Testis (tissue), 3 donors: ENCODE results near the gene TNNC2. TPM values are rescaled to one million over a fixed set of nuclear protein-coding genes. Genes with fewer than 3 reads are reported as not detected.
"Not testable (repeated sequence)": the region's sequence is repeated elsewhere in the genome, so short reads cannot be mapped to it uniquely, and the experiment has no call there.

Source experiments
- DNase-seq: peaks from one replicate; pipeline ENCODE4 v3.0.0-alpha.2; 2019
- H3K27ac ChIP-seq, 2 donors: fragments of 200-600 bp; sonication (generic); one replicate each; pipeline ENCODE4 v1.5.1; 2019
- H3K27me3 ChIP-seq: fragments of 200-600 bp; sonication (generic); one replicate; pipeline ENCODE4 v1.5.1; 2019
- H3K36me3 ChIP-seq: fragments of 200-600 bp; sonication (generic); one replicate; pipeline ENCODE4 v1.5.1; 2017; ENCODE audit warnings: low read depth; ENCODE audit errors: missing control alignments
- H3K4me1 ChIP-seq: fragments of 200-600 bp; sonication (generic); one replicate; pipeline ENCODE4 v1.5.1; 2019
- H3K4me3 ChIP-seq, 2 donors: fragments of 200-600 bp; sonication (generic); one replicate each; pipeline ENCODE4 v1.5.1; 2017 to 2019
- H3K9me3 ChIP-seq: fragments of 200-600 bp; sonication (generic); one replicate; pipeline ENCODE4 v1.5.1; 2017
- POLR2A ChIP-seq: fragments of 450-650 bp; IDR thresholded peaks from one replicate; pipeline ENCODE4 v1.6.1; 2017; ENCODE audit warnings: antibody characterized with exemption, mild to moderate bottlenecking, moderate library complexity
- WGBS, 2 donors: methylation state at CpG; one replicate each; pipeline ENCODE4 v1.1.5; 2018; 5-methylcytosine and 5-hydroxymethylcytosine counted together
- intact Hi-C: fragments of 100-400 bp; cut with DNase I; formaldehyde crosslinking; loops from one replicate; pipeline ENCODE4 v1.15.1; 2023; ENCODE audit warnings: low total_unique reads
- polyA plus RNA-seq: library from polyadenylated mRNA; stranded (reverse); fragments of 350-450 nt; fragmentation: Illumina TruSeq; extraction: RNeasy Lipid Tissue Mini Kit (QIAGEN cat#74804); gene quantifications from one replicate; pipeline ENCODE4 v1.2.3, GENCODE V29; 2014; ENCODE audit warnings: low read depth, low replicate concordance; ENCODE audit not compliant: insufficient read depth
- total RNA-seq, 2 donors: library from RNA; depleted of rRNA; stranded (reverse); fragments of >200 nt; gene quantifications; one replicate each; pipeline ENCODE4 v1.2.3, GENCODE V29; 2016
- TF ChIP-seq, protein P1 (sequence below), 3 experiments: fragments of 450-650 bp in 2 of 3; fragments of 200-600 bp in 1 of 3; sonication (generic) in 1 of 3; IDR thresholded peaks; one replicate each; pipeline ENCODE4 v1.5.1; 2016 to 2019; ENCODE audit warnings: antibody characterized with exemption in 3 of 3, mild to moderate bottlenecking in 2 of 3, moderate library complexity in 1 of 3

TNNC2 gene
- total and polyA plus RNA-seq, 3 donors from 2014 or later = 4.6 to 12.1 (median 6.5) TPM

GRCh38 chr20:45801851-45802250, 25.3 kb downstream of the TNNC2 start:
- no peaks in the 10 kb centered on the region for H3K27me3 ChIP-seq
- WGBS, 2 donors = 84 to 95% methylated on average over 7 of the region's 7 CpGs
- TF ChIP-seq POLR2A = no peak
- TF ChIP-seq, protein P1, sequence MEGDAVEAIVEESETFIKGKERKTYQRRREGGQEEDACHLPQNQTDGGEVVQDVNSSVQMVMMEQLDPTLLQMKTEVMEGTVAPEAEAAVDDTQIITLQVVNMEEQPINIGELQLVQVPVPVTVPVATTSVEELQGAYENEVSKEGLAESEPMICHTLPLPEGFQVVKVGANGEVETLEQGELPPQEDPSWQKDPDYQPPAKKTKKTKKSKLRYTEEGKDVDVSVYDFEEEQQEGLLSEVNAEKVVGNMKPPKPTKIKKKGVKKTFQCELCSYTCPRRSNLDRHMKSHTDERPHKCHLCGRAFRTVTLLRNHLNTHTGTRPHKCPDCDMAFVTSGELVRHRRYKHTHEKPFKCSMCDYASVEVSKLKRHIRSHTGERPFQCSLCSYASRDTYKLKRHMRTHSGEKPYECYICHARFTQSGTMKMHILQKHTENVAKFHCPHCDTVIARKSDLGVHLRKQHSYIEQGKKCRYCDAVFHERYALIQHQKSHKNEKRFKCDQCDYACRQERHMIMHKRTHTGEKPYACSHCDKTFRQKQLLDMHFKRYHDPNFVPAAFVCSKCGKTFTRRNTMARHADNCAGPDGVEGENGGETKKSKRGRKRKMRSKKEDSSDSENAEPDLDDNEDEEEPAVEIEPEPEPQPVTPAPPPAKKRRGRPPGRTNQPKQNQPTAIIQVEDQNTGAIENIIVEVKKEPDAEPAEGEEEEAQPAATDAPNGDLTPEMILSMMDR (IDR thresholded peaks at IDR 0.05) = no peak
- no peak overlapping the region for H3K27ac ChIP-seq
- no peaks in the 10 kb centered on the region for H3K4me1 ChIP-seq
- H3K36me3 ChIP-seq = no peaks in the 10 kb centered on the region
- H3K4me3 ChIP-seq = no peak overlapping the region
- intact Hi-C loops = no loop called here
- no peaks in the 10 kb centered on the region for H3K9me3 ChIP-seq
- no peak for DNase-seq

- TF ChIP-seq, protein P1 (IDR thresholded peaks at IDR 0.05) = peak in 2 of 3 experiments; percentile 55 to 57
- TF ChIP-seq POLR2A = no peak
- DNase-seq = peak; percentile 80
- Histone ChIP-seq H3K4me3 (no peak overlapping the region), H3K36me3 (no peaks in the 10 kb centered on the region), H3K27me3 (no peaks in the 10 kb centered on the region), H3K4me1 (no peaks in the 10 kb centered on the region), H3K27ac (no peak overlapping the region), H3K9me3 (no peaks in the 10 kb centered on the region)
- intact Hi-C loops = no loop called here
- 43 to 51% methylated on average over 4 of the region's 4 CpGs for WGBS, 2 donors
Observed at GRCh38 chr20:45798935-45799642, 28.0 kb downstream of the TNNC2 start.

DNA sequence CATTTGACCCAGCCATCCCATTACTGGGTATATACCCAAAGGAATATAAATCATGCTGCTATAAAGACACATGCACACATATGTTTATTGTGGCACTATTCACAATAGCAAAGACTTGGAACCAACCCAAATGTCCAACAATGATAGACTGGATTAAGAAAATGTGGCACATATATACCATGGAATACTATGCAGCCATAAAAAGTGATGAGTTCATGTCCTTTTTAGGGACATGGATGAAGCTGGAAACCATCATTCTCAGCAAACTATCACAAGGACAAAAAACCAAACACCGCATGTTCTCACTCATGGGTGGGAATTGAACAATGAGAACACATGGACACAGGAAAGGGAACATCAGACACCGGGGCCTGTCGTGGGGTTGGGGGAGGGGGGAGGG, 29.2 kb downstream of the TNNC2 start:
- H3K4me3 ChIP-seq, H3K27me3 ChIP-seq, H3K4me1 ChIP-seq, DNase-seq, H3K9me3 ChIP-seq, H3K36me3 ChIP-seq, H3K27ac ChIP-seq, intact Hi-C loops: not testable (repeated sequence)
- 78 to 96% methylated on average over 3 of the region's 3 CpGs for WGBS, 2 donors

DNA sequence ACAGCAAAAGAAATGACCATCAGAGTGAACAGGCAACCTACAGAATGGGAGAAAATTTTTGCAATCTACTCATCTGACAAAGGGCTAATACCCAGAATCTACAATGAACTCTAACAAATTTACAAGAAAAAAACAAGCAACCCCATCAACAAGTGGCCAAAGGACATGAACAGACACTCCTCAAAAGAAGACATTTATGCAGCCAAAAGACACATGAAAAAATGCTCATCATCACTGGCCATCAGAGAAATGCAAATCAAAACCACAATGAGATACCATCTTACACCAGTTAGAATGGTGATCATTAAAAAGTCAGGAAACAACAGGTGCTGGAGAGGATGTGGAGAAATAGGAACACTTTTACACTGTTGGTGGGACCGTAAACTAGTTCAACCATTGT, 29.6 kb downstream of the TNNC2 start:
- intact Hi-C loops, H3K4me3 ChIP-seq, H3K4me1 ChIP-seq, H3K27me3 ChIP-seq, H3K27ac ChIP-seq, DNase-seq, H3K36me3 ChIP-seq, H3K9me3 ChIP-seq: not testable (repeated sequence)
- no CpG with 5 or more reads among the region's 1 CpG for WGBS, 2 donors

DNA sequence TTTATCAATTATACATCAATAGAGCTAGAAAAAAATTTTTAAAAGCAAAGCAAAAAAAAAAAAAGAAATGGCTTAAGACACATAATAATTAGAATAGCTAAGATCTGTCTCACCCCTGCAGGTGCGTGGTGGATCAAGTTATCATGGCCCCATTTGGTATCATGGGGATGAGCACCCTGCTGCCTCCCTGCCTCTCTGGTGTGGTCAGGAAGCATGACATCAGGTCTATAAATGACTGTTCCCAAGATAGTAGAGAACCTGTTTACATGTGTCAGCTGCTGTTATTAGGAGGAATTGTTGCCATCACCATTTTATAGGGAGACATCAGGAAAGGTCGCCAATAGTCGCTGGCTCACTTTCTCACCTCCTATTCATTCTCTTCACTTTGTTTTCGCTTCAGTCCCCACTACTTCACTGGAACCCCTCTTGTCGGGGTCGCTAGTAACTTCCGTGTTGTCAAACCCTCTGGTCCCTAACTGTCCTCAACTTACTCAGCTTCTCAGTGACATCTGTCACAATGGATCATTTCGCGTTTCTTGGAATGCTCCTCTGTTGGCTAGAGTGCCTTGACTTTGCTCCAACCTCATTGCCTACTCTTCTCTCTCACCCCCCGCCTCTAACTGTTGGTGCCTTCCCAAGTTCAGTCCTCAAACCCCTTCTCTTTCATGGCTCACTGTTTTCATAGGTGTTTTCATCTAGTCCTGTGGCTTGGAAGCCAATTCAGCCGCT, 30.6 kb downstream of the TNNC2 start:
- Histone ChIP-seq H3K36me3 (no peaks in the 10 kb centered on the region), H3K9me3 (no peaks in the 10 kb centered on the region), H3K4me3 (no peak overlapping the region), H3K27me3 (no peaks in the 10 kb centered on the region), H3K27ac (no peak overlapping the region), H3K4me1 (no peaks in the 10 kb centered on the region)
- 87 to 94% methylated on average over 11 of the region's 11 CpGs for WGBS, 2 donors
- intact Hi-C loops = no loop called here
- TF ChIP-seq, protein P1 (IDR thresholded peaks at IDR 0.05) = no peak
- no peak for TF ChIP-seq POLR2A
- no peak for DNase-seq
